ENCODE data around the gene FAM237B. TPM values are rescaled to one million over a fixed set of nuclear protein-coding genes. Genes with fewer than 3 reads are reported as not detected.

Gene FAM237B
- not detected in 2 replicates for total RNA-seq

DNA sequence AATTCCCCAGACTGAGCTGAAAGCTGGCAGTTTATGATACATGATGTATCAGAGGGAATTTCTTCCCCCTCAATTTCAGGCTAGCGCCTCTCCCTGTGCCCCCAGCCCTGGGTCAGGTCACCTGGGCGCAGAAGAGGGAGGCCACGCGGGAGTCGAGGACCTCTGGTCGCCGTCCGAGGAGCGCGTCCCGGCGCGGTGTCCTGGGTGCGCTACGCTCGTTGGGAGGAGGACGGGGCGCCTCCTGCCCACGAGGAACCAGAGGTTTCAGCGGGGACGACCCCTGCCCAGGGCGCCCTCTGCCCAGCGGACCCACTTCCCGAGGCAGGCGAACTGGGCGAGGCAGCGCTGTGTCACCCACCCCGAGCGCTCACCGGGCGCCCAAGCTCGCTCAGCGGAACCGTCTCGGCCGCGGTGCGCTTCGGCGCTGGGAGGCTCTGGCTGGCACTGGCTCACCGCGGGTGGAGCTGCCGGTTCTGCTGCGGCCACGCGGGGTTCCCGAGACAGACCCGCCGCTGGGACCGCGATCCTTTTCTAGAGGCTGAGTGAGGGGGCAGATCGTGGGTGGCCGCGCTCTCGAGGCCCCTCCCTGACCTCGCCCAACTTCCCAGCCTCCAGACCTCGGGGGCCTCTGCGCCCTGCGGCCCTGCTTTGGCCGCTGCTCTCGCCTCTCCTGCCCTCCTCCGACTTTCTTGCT lies at the start of gene FAM237B:
Gene FAM237B (minus strand): TSS at position 504 of the 694 bp plus-strand sequence. CDS start 1,556 bp downstream, outside the sequence.

DNA sequence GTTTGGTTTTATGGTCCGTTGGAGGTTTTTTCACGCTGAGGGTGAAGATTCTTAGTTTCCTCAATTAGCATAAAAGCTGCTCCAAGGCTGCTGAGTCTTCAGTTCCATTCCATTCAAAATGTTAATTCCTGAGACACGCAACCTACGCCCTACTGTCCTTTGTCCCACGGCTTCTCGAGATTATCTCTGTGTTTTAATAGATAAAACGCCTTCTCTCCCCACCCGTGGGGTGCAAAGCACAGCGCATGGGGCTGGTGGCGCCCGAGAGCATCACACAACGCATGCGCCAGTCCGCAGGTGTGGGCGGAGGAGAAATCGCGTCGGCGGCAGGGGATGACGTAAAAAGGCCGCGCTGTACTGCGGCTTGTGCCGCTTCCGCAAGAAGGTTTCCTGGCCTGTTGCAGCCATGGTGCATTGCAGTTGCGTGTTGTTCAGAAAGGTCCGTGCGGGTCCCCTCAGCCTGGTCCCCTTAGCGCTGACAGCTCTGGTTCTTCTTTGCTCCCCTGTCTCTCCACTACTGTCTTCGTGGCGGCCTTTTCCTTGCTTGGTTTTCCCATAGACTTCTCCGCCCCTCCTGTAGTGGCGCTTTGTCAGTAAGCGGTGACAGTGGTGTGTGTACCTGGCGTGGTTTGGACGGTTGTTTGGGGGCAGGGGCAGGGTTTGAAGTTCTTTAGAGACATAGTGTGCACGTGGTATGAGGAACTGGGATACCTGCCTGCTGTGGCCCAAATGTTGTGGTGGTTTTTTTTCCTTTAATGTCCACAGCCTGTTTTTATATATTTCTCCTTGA lies 25.4 kb upstream of the FAM237B start, which contains the start of gene GTPBP10:
Gene GTPBP10 (plus strand): TSS at position 381 of the 790 bp plus-strand sequence. CDS start 26 bp downstream, at position 407.

Other genes starting within 250 kb of the FAM237B start
- 25.1 and 27.2 TPM in 2 replicates for gene STEAP1, start 166.8 kb downstream of the FAM237B start, total RNA-seq
- gene STEAP2, start 109.6 kb downstream of the FAM237B start, total RNA-seq: 0.54 and 0.80 TPM in 2 replicates
- gene CFAP69, start 76.1 kb downstream of the FAM237B start, total RNA-seq: 0.27 and 0.74 TPM in 2 replicates
- 12.8 and 16.5 TPM in 2 replicates for gene GTPBP10, start 25.4 kb upstream of the FAM237B start, total RNA-seq
- gene CLDN12, start 82.2 kb upstream of the FAM237B start, total RNA-seq: 3.2 and 3.8 TPM in 2 replicates
- not detected in 2 replicates for gene PTTG1IP2, start 148.3 kb upstream of the FAM237B start, total RNA-seq